Loucy (cell line): ENCODE measurements around the gene PRND.

Experiments used
- H2AFZ ChIP-seq: fragments of 200-600 bp; sonication (generic); 2 replicates; pipeline ENCODE4 v1.6.0; 2016; ENCODE audit warnings: antibody characterized with exemption, mild to moderate bottlenecking, low read length, moderate library complexity
- H3F3A ChIP-seq: fragments of 200-600 bp; 2 replicates; pipeline ENCODE4 v1.6.0; 2016; ENCODE audit warnings: antibody characterized with exemption, low read depth, mild to moderate bottlenecking
- H3K27me3 ChIP-seq: fragments of 200-600 bp; sonication (generic); 2 replicates; pipeline ENCODE4 v1.6.1; 2014; ENCODE audit warnings: low read length, mild to moderate bottlenecking; ENCODE audit not compliant: insufficient read depth, poor library complexity, severe bottlenecking
- H3K36me3 ChIP-seq: fragments of 200-600 bp; sonication (generic); 2 replicates; pipeline ENCODE4 v1.6.1; 2016; ENCODE audit warnings: low read length; ENCODE audit not compliant: insufficient read depth
- H3K4me1 ChIP-seq: fragments of 200-600 bp; sonication (generic); 2 replicates; pipeline ENCODE4 v1.5.1; 2014; ENCODE audit warnings: low read length, mild to moderate bottlenecking; ENCODE audit not compliant: insufficient read depth, poor library complexity, severe bottlenecking
- H3K4me2 ChIP-seq: fragments of 200-600 bp; sonication (generic); 2 replicates; pipeline ENCODE4 v1.6.0; 2014; ENCODE audit warnings: antibody characterized with exemption, low read length, low read depth, mild to moderate bottlenecking; ENCODE audit not compliant: poor library complexity, severe bottlenecking
- H3K4me3 ChIP-seq: fragments of 200-600 bp; sonication (generic); 2 replicates; pipeline ENCODE4 v1.5.1; 2014; ENCODE audit warnings: low read length, mild to moderate bottlenecking, mixed read lengths; ENCODE audit not compliant: poor library complexity, severe bottlenecking
- H3K79me2 ChIP-seq: fragments of 200-600 bp; sonication (generic); 2 replicates; pipeline ENCODE4 v1.6.1; 2014; ENCODE audit warnings: low read length; ENCODE audit not compliant: insufficient read depth
- H3K9ac ChIP-seq: fragments of 200-600 bp; sonication (generic); 2 replicates; pipeline ENCODE4 v1.6.0; 2014; ENCODE audit warnings: mild to moderate bottlenecking, low read depth, low read length, moderate library complexity; ENCODE audit not compliant: poor library complexity, severe bottlenecking
- H3K9me2 ChIP-seq: fragments of 200-600 bp; sonication (generic); replicated peaks from 2 replicates; pipeline ENCODE4 v1.6.1; 2016; ENCODE audit warnings: low read depth, low read length, mixed read lengths
- H3K9me3 ChIP-seq: fragments of 200-600 bp; sonication (generic); 2 replicates; pipeline ENCODE4 v1.6.1; 2014; ENCODE audit warnings: mild to moderate bottlenecking, antibody characterized with exemption, low read length, low read depth; ENCODE audit not compliant: insufficient read depth
- H4K20me1 ChIP-seq: fragments of 200-600 bp; sonication (generic); 2 replicates; pipeline ENCODE4 v1.6.0; 2014; ENCODE audit warnings: antibody characterized with exemption, low read length, mild to moderate bottlenecking; ENCODE audit not compliant: insufficient read depth, poor library complexity, severe bottlenecking
- CTCF ChIP-seq: fragments of 200-600 bp; sonication (generic); conservative IDR thresholded peaks from 2 replicates; pipeline ENCODE4 v1.5.1; 2014; ENCODE audit warnings: mild to moderate bottlenecking, antibody characterized with exemption, low read length
- EZH2phosphoT487 ChIP-seq: fragments of 200-600 bp; IDR thresholded peaks from 2 replicates; pipeline ENCODE4 v1.6.1; 2018; ENCODE audit warnings: antibody characterized with exemption, mild to moderate bottlenecking, moderate library complexity, borderline replicate concordance

The PRND gene

GRCh38 chr20:4674672-4675071 lies 47.0 kb upstream of the PRND start:
- Histone ChIP-seq H3K36me3 (no peaks in the 10 kb centered on the region), H3K27me3 (no peaks in the 10 kb centered on the region), H3K9ac (no peak overlapping the region), H2AFZ (no peak overlapping the region), H4K20me1 (no peaks in the 10 kb centered on the region), H3K4me1 (no peaks in the 10 kb centered on the region), H3K9me3 (no peaks in the 10 kb centered on the region), H3K4me3 (no peak overlapping the region), H3F3A (no peaks in the 10 kb centered on the region), H3K79me2 (no peaks in the 10 kb centered on the region), H3K4me2 (no peak overlapping the region), H3K9me2 (no peaks in the 10 kb centered on the region)
- no peak for TF ChIP-seq CTCF
- TF ChIP-seq EZH2phosphoT487: no peak

- H3K4me1 ChIP-seq: no peaks in the 10 kb centered on the region
- no peaks in the 10 kb centered on the region for H3K9me3 ChIP-seq
- no peaks in the 10 kb centered on the region for H3K9me2 ChIP-seq
- H4K20me1 ChIP-seq: no peaks in the 10 kb centered on the region
- no peak overlapping the region for H3K4me3 ChIP-seq
- no peak for TF ChIP-seq EZH2phosphoT487
- TF ChIP-seq CTCF: no peak
- H3K4me2 ChIP-seq: no peak overlapping the region
- no peak overlapping the region for H3K9ac ChIP-seq
- no peaks in the 10 kb centered on the region for H3K79me2 ChIP-seq
- H2AFZ ChIP-seq: no peak overlapping the region
- H3K27me3 ChIP-seq: no peaks in the 10 kb centered on the region
- H3K36me3 ChIP-seq: no peaks in the 10 kb centered on the region
- H3F3A ChIP-seq: no peaks in the 10 kb centered on the region
These were observed 43.9 kb upstream of the PRND start for GRCh38 chr20:4677846-4678245.

- no peaks in the 10 kb centered on the region for H4K20me1 ChIP-seq
These were observed 40.3 kb upstream of the PRND start for GRCh38 chr20:4681401-4681800.

More at GRCh38 chr20:4681401-4681800, 40.3 kb upstream of the PRND start:
- Histone ChIP-seq H3K36me3 (no peaks in the 10 kb centered on the region), H3K9ac (no peak overlapping the region), H3K4me3 (no peak overlapping the region), H3K79me2 (no peaks in the 10 kb centered on the region), H2AFZ (no peak overlapping the region), H3K27me3 (no peaks in the 10 kb centered on the region), H3K9me2 (no peaks in the 10 kb centered on the region), H3F3A (no peaks in the 10 kb centered on the region), H3K9me3 (no peaks in the 10 kb centered on the region), H3K4me2 (no peak overlapping the region), H3K4me1 (peaks cover 8% of the 10 kb centered on the region)
- TF ChIP-seq EZH2phosphoT487 (no peak), CTCF (no peak)
